GM12892 (cell line): ENCODE measurements around the gene PLCZ1.
"Not testable (repeated sequence)": the region's sequence is repeated elsewhere in the genome, so short reads cannot be mapped to it uniquely, and the experiment has no call there.

Experiments
- POLR2A ChIP-seq: IDR thresholded peaks from 2 replicates; pipeline ENCODE4 v1.6.1; 2011; ENCODE audit warnings: low read depth, low read length, control low read depth
- POLR2AphosphoS5 ChIP-seq: IDR thresholded peaks from 2 replicates; pipeline ENCODE4 v1.6.1; 2011; ENCODE audit warnings: low read depth, low read length, control low read depth
- TAF1 ChIP-seq: IDR thresholded peaks from 2 replicates; pipeline ENCODE4 v1.6.1; 2011; ENCODE audit warnings: low read depth, mild to moderate bottlenecking, control low read depth, low read length, borderline replicate concordance

GRCh38 chr12:18693986-18694385 is 43.8 kb downstream of the PLCZ1 start:
- not testable (repeated sequence) for TF ChIP-seq TAF1, POLR2A, POLR2AphosphoS5
